HG02610 (cell line): ENCODE data around the gene PCNA.

Experiments used
- ATAC-seq: cut with Tn5 transposase; IDR thresholded peaks from one replicate; pipeline ENCODE4 v1.9.1; 2021; ENCODE audit warnings: mild to moderate bottlenecking, moderate library complexity; ENCODE audit not compliant: unreplicated experiment

PCNA gene

GRCh38 chr20:5067877-5068645, 51.7 kb downstream of the PCNA start:
- no peak for ATAC-seq

GRCh38 chr20:5065879-5066383, 53.8 kb downstream of the PCNA start:
- ATAC-seq, result no peak

GRCh38 chr20:5065166-5065878, 54.4 kb downstream of the PCNA start:
- no peak for ATAC-seq
